HG03342 (cell line): ENCODE measurements around the gene SLC35F3.

Source experiments
- ATAC-seq: cut with Tn5 transposase; IDR thresholded peaks from one replicate; pipeline ENCODE4 v1.9.1; 2021; ENCODE audit warnings: mild to moderate bottlenecking, moderate library complexity; ENCODE audit not compliant: unreplicated experiment

SLC35F3 gene

GRCh38 chr1:234214911-234215892, 310.7 kb downstream of the SLC35F3 start:
- ATAC-seq, result no peak

DNA sequence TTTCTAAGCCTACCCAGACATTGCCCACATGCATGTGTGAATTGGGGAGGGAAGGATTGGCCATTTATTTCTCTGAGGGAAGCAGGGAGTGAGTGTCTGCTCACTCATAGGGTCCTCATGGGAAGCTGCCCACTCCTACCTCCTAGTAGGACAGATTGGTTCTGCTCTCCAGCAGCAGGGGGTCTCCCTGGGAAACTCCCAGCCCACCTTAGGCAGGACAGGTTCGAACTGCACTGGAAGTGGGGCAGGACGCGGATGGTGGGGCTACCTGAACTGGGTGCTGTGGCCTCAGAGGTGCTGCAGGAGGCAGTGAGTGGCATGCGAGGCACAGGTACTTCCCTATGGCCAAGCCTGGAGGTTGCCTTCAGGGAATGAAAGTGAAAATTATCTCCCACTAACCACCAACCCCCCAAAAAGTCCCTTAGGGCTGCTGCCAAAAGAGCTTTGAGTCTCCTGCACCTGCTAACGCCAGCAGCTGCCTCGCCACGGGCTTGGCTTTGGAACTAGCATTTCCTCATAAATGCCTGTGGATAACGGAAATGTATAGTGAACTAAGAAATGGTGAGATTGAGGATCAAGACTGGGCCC, 311.7 kb downstream of the SLC35F3 start:
- peak; percentile 35 for ATAC-seq

GRCh38 chr1:234217316-234217840, 312.9 kb downstream of the SLC35F3 start:
- no peak for ATAC-seq

- no peak for ATAC-seq
These were observed 313.6 kb downstream of the SLC35F3 start for GRCh38 chr1:234218078-234218477.

- no peak for ATAC-seq
These were observed 315.2 kb downstream of the SLC35F3 start for GRCh38 chr1:234219711-234220110.

DNA sequence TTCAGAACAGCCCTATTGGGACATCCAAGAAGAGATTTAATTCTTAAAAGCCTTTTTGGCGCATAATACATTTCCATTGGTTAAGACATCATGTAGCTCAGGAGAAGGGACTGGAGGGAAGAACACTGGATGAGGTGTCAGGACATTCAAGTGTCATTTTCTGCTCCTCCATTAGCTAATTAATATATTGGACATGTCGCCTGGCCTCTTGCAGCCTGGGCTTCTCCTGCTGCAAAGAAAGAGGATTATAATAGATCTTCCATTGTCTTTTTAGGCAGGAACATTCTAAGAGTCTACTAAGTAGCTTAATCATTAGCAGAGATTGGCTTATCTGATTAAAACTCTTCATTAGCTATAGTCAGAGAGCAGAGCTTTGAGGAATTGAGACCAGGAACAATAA, 317.1 kb downstream of the SLC35F3 start:
- ATAC-seq, result no peak

DNA sequence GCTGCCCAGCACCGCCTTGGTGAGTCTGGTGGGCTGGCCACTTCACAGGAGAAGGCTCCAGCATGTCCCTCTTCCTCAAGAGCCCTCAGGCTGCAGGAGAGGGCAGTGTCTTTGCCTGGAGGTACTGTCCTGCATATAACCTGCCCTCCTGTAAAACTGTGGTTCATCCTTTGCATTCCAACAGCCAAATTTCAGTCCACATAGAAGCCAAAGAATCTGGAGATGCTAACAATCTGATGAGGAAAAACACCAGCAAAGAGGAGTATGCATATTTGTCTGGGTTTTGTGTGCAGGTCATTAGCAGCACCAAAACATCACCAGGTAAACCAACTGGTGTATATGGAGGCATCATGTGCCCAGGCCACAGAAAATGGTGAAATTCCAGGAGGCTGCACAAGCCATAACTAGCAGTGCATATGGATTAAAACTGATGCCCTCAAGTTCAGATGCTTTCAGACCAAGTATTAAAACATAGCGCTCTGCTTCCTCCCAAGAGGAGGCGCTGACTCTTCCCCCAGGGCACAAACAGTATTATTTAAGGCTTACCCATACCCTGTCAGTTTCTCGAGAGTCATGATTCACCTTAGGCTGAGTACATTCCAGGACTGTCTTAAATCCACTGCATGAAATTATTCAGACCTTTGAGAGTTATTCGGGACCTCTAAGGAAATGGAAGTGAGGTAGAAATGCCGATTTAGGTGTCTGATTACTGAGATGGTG, 318.2 kb downstream of the SLC35F3 start:
- ATAC-seq, result no peak

- ATAC-seq, result no peak
These were observed 321.8 kb downstream of the SLC35F3 start for GRCh38 chr1:234226113-234226818.

- no peak for ATAC-seq
These were observed 322.3 kb downstream of the SLC35F3 start for GRCh38 chr1:234226819-234227165.

DNA sequence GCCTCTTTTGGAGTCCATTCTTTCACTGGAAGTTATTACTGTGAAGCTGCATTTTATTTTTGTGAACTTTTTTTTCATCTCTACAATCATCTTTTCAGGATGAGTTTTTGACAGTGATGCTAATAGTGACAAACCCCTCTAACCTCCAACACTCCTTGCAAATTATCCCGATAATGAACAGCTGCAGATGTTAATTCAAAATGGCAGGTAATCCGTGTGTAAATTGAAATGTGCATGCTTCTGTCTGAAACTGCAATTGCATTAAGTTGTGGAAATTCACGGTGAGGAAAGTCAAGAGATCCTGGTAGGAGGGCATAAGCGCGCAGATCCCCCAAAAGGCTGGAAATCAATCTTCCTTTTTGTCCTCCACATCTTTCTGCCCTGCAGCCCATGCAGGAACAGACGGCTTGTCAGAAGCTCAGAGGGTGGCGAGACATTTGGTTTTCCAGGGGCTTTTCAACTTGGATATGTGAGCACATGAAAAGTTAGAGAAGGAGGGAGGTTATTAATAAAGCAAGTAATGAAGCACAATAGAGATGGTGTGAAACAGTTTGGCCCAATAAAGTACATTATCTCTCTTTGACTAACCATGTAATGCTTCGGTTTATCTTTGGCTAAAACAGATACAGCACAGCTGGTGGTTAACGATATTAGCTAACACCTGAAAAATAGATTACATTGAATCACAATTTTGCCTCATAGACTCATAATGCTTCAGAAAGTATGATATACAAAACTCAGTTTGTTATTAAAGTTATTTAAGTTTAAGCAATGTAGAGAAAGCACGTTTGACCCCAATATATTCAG, 325.3 kb downstream of the SLC35F3 start:
- ATAC-seq, result no peak

- no peak for ATAC-seq
These were observed 326.0 kb downstream of the SLC35F3 start for GRCh38 chr1:234230414-234230862.

GRCh38 chr1:234231061-234231892, 326.8 kb downstream of the SLC35F3 start:
- ATAC-seq, result no peak

- no peak for ATAC-seq
These were observed 327.4 kb downstream of the SLC35F3 start for GRCh38 chr1:234231893-234232276.

- ATAC-seq, result no peak
These were observed 329.7 kb downstream of the SLC35F3 start for GRCh38 chr1:234234199-234234598.

- no peak for ATAC-seq
These were observed 331.0 kb downstream of the SLC35F3 start for GRCh38 chr1:234235434-234235881.

DNA sequence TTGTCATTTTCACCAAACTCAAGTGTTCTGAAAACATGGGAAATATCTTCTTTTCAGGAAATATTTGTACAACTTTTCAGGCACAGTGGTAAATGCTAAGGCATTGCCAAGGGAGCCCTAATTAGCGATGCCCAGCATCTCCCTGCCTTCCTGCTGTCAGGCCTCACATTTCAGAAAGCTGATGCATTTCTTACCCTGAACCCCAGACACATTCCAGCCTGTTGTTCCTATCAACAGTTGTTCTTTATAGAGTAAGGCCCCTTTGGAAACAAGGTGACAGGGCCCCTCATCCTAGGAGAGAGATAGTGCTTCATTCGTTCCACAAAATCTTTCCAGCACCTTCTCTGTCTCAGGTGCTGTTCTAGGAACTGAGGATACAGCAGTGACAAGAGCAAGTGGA, 332.9 kb downstream of the SLC35F3 start:
- no peak for ATAC-seq

DNA sequence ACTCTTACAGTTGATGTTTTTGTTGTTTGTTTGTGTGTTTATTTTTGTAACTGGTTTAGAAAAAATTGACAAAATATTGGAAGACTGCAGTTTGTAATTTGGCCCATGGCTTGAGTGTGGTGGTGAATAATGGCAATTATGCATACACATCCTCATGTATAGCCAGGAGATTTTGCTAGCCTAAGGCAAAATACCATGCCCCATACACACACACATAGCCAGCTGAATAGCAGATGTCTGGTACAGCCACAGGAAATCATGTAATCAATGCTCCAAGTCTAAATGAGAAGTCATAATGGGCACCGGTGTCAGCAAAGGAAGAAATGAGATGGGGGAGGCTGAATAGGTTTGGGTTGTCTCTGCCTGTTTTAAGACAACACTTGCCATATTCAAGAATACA, 333.6 kb downstream of the SLC35F3 start:
- no peak for ATAC-seq

- ATAC-seq, result no peak
These were observed 335.0 kb downstream of the SLC35F3 start for GRCh38 chr1:234239515-234239914.

GRCh38 chr1:234239936-234240335, 335.5 kb downstream of the SLC35F3 start:
- no peak for ATAC-seq
